Measurements from ENCODE around the gene PLXNB3.
A peak's percentile ranks its signal among the peaks of the same experiment; 100 is the strongest.
"Not testable (repeated sequence)": the region's sequence is repeated elsewhere in the genome, so short reads cannot be mapped to it uniquely, and the experiment has no call there.

The PLXNB3 gene

GRCh38 chrX:153742796-153743467 is 21.1 kb upstream of the PLXNB3 start:
- not testable (repeated sequence) for H4K91ac ChIP-seq (ENCODE audit: low read depth, low read length); H4K8ac ChIP-seq (ENCODE audit: low read depth, low read length); H3K4me3 ChIP-seq (ENCODE audit: low read depth, low read length); H2BK12ac ChIP-seq (ENCODE audit: low read length); H3K79me2 ChIP-seq (ENCODE audit: control insufficient read depth, insufficient read depth, low read length, poor library complexity); H3K9ac ChIP-seq (ENCODE audit: low read length); H3K79me1 ChIP-seq (ENCODE audit: low read length); H2BK120ac ChIP-seq (ENCODE audit: insufficient read depth, low read length, poor library complexity); H3K9me3 ChIP-seq (ENCODE audit: insufficient read depth, low read depth, low read length); H2BK5ac ChIP-seq (ENCODE audit: low read depth, low read length, poor library complexity); H3K18ac ChIP-seq (ENCODE audit: low read length); DNase-seq; H2AK5ac ChIP-seq (ENCODE audit: low read length); H3K36me3 ChIP-seq (ENCODE audit: control insufficient read depth in 1 of 2, insufficient read depth in 2 of 2, low read length in 2 of 2); H4K12ac ChIP-seq (ENCODE audit: low read depth, low read length); H3K4ac ChIP-seq (ENCODE audit: low read depth, low read length); H3K27ac ChIP-seq (ENCODE audit: low read depth, low read length); H3K14ac ChIP-seq (ENCODE audit: low read length); H3K4me2 ChIP-seq (ENCODE audit: low read length); H3K27me3 ChIP-seq (ENCODE audit: insufficient read depth, low read length); H2AFZ ChIP-seq (ENCODE audit: insufficient read depth, low read length, poor library complexity); H3K23ac ChIP-seq (ENCODE audit: low read length)
- WGBS (ENCODE audit: extremely low coverage, insufficient coverage, insufficient read length), result no CpG with 5 or more reads among the region's 32 CpGs
- peaks cover 13 to 16% of the 10 kb centered on the region in 2 experiments for H3K4me1 ChIP-seq (ENCODE audit: control insufficient read depth in 1 of 2, insufficient read depth in 2 of 2, low read length in 2 of 2)

DNA sequence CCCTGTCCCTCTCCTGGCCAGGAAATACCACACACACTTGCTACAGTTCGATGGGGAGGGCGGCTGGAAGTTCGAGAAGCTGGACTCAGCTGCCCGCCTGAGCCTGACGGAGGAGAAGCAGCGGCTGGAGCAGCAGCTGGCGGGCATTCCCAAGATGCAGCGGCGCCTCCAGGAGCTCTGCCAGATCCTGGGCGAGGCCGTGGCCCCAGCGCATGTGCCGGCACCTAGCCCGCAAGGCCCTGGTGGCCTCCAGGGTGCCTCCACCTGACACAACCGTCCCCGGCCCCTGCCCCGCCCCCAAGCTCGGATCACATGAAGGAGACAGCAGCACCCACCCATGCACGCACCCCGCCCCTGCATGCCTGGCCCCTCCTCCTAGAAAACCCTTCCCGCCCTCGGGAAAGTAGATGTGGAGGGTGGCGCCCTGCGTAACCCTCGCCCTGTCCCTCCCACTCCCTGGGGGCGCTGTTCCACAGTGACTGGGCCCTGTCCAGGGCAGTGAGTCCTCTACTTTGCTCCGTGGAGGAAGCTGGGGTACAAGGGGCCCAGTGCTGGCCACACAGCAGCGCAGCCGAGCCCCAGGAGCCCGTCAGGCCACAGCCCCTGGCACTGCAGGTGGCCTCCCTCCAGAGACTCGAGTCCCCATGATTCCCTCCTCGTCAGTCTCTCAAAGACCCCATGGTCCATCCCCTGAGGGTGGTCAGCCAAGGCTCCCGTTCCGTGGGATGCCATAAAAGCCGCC is 20.4 kb upstream of the PLXNB3 start:
- WGBS (ENCODE audit: extremely low coverage, insufficient coverage, insufficient read length), result no CpG with 5 or more reads among the region's 35 CpGs
- H3K18ac ChIP-seq (ENCODE audit: low read length), result peak overlapping the region; percentile 65
- H3K9ac ChIP-seq (ENCODE audit: low read length); H2AK5ac ChIP-seq (ENCODE audit: low read length); H3K79me1 ChIP-seq (ENCODE audit: low read length); H4K12ac ChIP-seq (ENCODE audit: low read depth, low read length); H2BK120ac ChIP-seq (ENCODE audit: insufficient read depth, low read length, poor library complexity); H3K23ac ChIP-seq (ENCODE audit: low read length); H3K36me3 ChIP-seq (ENCODE audit: control insufficient read depth in 1 of 2, insufficient read depth in 2 of 2, low read length in 2 of 2); H3K4ac ChIP-seq (ENCODE audit: low read depth, low read length); H2BK5ac ChIP-seq (ENCODE audit: low read depth, low read length, poor library complexity); H3K9me3 ChIP-seq (ENCODE audit: insufficient read depth, low read depth, low read length); H3K27me3 ChIP-seq (ENCODE audit: insufficient read depth, low read length); H3K14ac ChIP-seq (ENCODE audit: low read length); H2AFZ ChIP-seq (ENCODE audit: insufficient read depth, low read length, poor library complexity); H3K27ac ChIP-seq (ENCODE audit: low read depth, low read length); H3K4me3 ChIP-seq (ENCODE audit: low read depth, low read length); H3K79me2 ChIP-seq (ENCODE audit: control insufficient read depth, insufficient read depth, low read length, poor library complexity): not testable (repeated sequence)
- H3K4me2 ChIP-seq (ENCODE audit: low read length), result peak overlapping the region; percentile 6
- DNase-seq, result peak; percentile 54 to 67
- H4K8ac ChIP-seq (ENCODE audit: low read depth, low read length), result peak overlapping the region; percentile 47
- peaks cover 13 to 16% of the 10 kb centered on the region in 2 experiments for H3K4me1 ChIP-seq (ENCODE audit: control insufficient read depth in 1 of 2, insufficient read depth in 2 of 2, low read length in 2 of 2)
- H4K91ac ChIP-seq (ENCODE audit: low read depth, low read length), result peak overlapping the region; percentile 37
- H2BK12ac ChIP-seq (ENCODE audit: low read length), result peak overlapping the region; percentile 49

GRCh38 chrX:153744210-153745066 is 19.6 kb upstream of the PLXNB3 start:
- peak overlapping the region; percentile 25 for H3K14ac ChIP-seq (ENCODE audit: low read length)
- DNase-seq, result peak; percentile 47 to 55
- peaks cover 2% of the 10 kb centered on the region for H3K79me1 ChIP-seq (ENCODE audit: low read length)
- H2AK5ac ChIP-seq (ENCODE audit: low read length), result no peak overlapping the region
- H4K8ac ChIP-seq (ENCODE audit: low read depth, low read length), result peak overlapping the region; percentile 70
- WGBS (ENCODE audit: extremely low coverage, insufficient coverage, insufficient read length), result no CpG with 5 or more reads among the region's 38 CpGs
- H4K12ac ChIP-seq (ENCODE audit: low read depth, low read length), result peak overlapping the region; percentile 70
- no peak overlapping the region for H3K27ac ChIP-seq (ENCODE audit: low read depth, low read length)
- no peak overlapping the region for H3K4me3 ChIP-seq (ENCODE audit: low read depth, low read length)
- H3K79me2 ChIP-seq (ENCODE audit: control insufficient read depth, insufficient read depth, low read length, poor library complexity), result no peaks in the 10 kb centered on the region
- no peak overlapping the region for H3K23ac ChIP-seq (ENCODE audit: low read length)
- no peak overlapping the region for H2AFZ ChIP-seq (ENCODE audit: insufficient read depth, low read length, poor library complexity)
- H2BK12ac ChIP-seq (ENCODE audit: low read length), result peak overlapping the region; percentile 49
- H3K18ac ChIP-seq (ENCODE audit: low read length), result no peak overlapping the region
- H3K36me3 ChIP-seq (ENCODE audit: control insufficient read depth in 1 of 2, insufficient read depth in 2 of 2, low read length in 2 of 2), result peaks cover 3% of the 10 kb centered on the region in 2 experiments
- no peaks in the 10 kb centered on the region for H3K27me3 ChIP-seq (ENCODE audit: insufficient read depth, low read length)
- H3K9ac ChIP-seq (ENCODE audit: low read length), result no peak overlapping the region
- no peaks in the 10 kb centered on the region for H3K9me3 ChIP-seq (ENCODE audit: insufficient read depth, low read depth, low read length)
- peak overlapping the region; percentile 39 for H3K4me2 ChIP-seq (ENCODE audit: low read length)
- H3K4ac ChIP-seq (ENCODE audit: low read depth, low read length), result no peak overlapping the region
- no peak overlapping the region for H2BK5ac ChIP-seq (ENCODE audit: low read depth, low read length, poor library complexity)
- peak overlapping the region; percentile 37 for H4K91ac ChIP-seq (ENCODE audit: low read depth, low read length)
- no peak overlapping the region for H2BK120ac ChIP-seq (ENCODE audit: insufficient read depth, low read length, poor library complexity)
- H3K4me1 ChIP-seq (ENCODE audit: control insufficient read depth in 1 of 2, insufficient read depth in 2 of 2, low read length in 2 of 2), result peaks cover 12 to 16% of the 10 kb centered on the region in 2 experiments

DNA sequence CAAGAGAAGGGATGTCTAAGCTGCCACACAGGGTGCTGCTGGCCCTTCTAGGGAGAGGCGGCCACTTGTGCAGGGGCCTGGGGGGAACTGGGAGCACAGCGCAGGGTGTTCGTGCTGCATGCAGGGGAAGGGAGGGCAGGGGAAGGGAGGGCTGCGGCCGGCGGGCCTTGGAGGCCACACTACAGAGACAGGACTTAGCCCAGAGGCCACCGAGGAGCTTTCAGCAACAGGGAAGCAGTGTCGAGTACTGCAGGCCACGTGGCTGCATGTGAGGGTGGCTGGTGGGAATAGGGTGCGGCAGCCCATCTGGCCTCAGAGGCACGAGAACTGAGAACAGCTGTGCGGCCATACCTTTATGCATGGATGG is 19.0 kb upstream of the PLXNB3 start:
- H3K23ac ChIP-seq (ENCODE audit: low read length); H3K4me3 ChIP-seq (ENCODE audit: low read depth, low read length); H2AFZ ChIP-seq (ENCODE audit: insufficient read depth, low read length, poor library complexity); H3K36me3 ChIP-seq (ENCODE audit: control insufficient read depth in 1 of 2, insufficient read depth in 2 of 2, low read length in 2 of 2); H2BK12ac ChIP-seq (ENCODE audit: low read length); H4K12ac ChIP-seq (ENCODE audit: low read depth, low read length); H3K14ac ChIP-seq (ENCODE audit: low read length); H4K8ac ChIP-seq (ENCODE audit: low read depth, low read length); H3K79me2 ChIP-seq (ENCODE audit: control insufficient read depth, insufficient read depth, low read length, poor library complexity); DNase-seq; H4K91ac ChIP-seq (ENCODE audit: low read depth, low read length); H3K9ac ChIP-seq (ENCODE audit: low read length); H3K9me3 ChIP-seq (ENCODE audit: insufficient read depth, low read depth, low read length); H2AK5ac ChIP-seq (ENCODE audit: low read length); H3K79me1 ChIP-seq (ENCODE audit: low read length); H2BK120ac ChIP-seq (ENCODE audit: insufficient read depth, low read length, poor library complexity); H2BK5ac ChIP-seq (ENCODE audit: low read depth, low read length, poor library complexity); H3K4me2 ChIP-seq (ENCODE audit: low read length); H3K27ac ChIP-seq (ENCODE audit: low read depth, low read length); H3K27me3 ChIP-seq (ENCODE audit: insufficient read depth, low read length); H3K4ac ChIP-seq (ENCODE audit: low read depth, low read length); H3K18ac ChIP-seq (ENCODE audit: low read length): not testable (repeated sequence)
- WGBS (ENCODE audit: extremely low coverage, insufficient coverage, insufficient read length), result no CpG with 5 or more reads among the region's 12 CpGs
- peaks cover 9 to 13% of the 10 kb centered on the region in 2 experiments for H3K4me1 ChIP-seq (ENCODE audit: control insufficient read depth in 1 of 2, insufficient read depth in 2 of 2, low read length in 2 of 2)
